ENCODE results near the gene SAMD5.
"Not testable (repeated sequence)": the region's sequence is repeated elsewhere in the genome, so short reads cannot be mapped to it uniquely, and the experiment has no call there.

The SAMD5 gene

DNA sequence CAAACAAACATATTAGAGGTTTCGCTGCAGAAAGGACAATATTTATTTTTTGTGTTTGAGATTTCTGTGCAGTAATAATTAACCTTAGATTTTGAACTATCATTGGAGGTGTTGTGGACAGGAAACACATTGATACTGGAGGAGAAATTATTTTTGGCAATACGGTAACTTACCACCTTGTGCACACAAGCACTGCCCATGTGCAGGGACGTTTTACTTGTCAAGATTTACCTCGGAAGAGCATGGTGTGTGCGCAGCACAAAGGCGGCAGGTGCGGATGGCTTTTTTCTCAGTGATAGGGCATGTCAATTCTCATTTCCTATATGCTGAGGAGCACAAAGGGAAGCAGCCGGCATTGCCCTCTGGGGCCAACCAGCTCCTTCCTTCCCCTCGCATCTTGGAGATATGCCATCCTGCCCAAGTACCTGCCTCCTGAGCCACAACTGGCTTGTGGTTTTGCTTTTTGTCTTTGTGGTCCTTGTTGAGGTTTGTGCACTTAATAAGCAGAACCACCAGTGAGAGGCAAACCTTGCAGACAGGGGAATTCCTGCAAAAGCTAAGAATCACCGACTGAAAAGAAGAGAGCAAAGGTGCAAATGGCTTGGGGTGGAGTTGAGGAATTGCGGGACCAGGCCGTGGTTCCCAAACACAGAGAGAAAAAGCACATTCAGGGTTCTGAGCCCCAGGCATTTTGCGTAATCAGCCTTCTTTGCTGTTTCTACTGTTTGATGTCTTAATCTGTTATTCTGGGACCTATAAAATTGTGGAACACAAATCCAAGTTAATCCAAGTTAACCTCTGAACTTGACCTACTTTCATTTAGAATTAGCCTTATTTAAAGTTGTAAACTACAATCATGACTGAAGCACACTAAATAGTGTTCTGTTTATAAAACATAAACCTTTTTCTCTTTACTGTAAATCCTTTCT lies 21.9 kb downstream of the SAMD5 start:
- peak; percentile 5 for DNase-seq

GRCh38 chr6:147531321-147531720 lies 22.8 kb downstream of the SAMD5 start:
- DNase-seq: no peak

DNA sequence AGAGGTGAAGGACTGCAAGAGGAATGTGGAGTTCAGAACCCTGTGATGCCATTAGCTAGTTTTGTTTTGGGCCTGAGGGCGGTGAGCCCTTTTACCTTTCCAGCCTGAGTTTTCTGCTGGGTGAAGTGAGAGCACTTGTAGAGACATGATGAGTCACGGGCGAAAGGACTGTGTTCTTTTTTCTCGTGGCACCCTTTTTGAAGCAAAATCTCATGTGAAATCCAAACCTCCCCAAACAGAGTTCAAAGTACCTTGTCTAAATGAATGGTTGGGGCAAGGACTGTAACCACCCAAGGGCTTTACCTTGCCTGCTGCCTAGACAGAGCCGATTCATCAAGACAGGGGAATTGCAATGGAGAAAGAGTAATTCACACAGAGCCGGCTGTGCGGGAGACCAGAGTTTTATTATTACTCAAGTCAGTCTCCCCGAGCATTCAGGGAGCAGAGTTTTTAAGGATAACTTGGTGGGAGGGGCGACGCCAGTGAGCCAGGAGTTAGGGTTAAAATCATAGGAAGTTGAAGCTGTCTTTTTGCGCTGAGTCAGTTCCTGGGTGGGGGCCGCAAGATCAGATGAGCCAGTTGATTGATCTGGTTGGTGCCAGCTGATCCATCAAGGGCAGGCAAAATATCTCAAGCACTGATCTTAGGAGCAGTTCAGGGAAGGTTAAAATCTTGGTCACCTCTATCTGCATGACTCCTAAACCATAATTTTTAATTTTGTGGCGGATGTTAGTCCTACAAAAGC lies 25.8 kb downstream of the SAMD5 start:
- no peak for DNase-seq

DNA sequence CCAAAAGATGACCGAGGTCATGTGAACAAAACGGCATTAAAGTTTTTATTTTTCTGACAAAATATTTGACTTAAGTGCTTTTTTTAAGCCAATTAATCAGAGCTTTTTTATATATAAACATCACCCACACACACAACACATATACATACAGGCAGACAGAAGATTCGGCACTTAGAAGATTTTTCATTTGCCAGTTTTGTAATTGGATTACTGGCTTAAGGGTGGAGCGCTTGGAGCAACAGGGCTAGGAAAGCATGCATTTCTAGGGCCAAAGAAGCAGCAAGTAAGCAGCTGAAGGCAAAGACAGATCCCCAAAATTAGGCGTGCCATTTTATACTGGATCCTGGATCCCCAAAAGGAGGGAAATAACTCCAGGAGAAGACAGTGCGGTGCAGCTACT lies 30.3 kb downstream of the SAMD5 start:
- no peak for DNase-seq

DNA sequence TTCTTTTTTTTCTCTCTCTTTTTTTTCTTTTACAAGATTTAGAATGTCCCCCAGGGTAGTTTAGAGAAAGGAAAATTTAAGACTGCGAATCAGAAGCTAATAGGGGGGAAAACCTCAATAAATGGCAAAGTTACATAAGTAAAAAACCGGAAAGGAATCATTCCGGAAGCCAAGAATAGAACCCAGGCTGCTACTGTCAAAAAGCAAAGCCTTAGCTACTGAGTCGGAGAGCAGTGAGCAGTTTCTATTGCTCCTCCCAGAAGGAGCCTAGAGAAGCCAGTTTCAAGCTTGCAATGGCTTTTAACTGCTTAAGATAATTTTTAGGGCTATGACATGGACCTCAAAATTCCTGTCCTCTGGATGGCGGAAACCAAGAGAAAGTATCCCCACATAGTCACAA lies 31.6 kb downstream of the SAMD5 start:
- DNase-seq: no peak

- DNase-seq: not testable (repeated sequence)
Measured at GRCh38 chr6:147542436-147542835, 33.9 kb downstream of the SAMD5 start.

DNA sequence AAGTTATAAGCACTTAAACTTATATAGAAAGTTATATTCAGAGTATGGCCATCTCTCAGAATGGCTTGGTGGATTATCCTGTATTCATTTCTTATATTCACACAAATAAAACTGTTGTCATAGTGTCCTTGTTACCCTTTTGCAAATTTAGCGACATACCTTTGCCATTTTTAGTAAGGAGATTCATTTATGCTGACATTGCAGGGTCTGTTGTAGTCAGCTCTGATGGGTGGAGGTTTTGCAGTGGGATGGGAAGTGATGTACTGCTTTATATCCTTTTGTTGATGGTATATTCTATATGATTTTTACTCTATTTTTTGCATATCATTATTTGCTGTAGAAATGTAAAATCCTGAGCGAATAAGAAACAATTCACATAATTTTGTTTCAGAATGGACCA lies 35.9 kb downstream of the SAMD5 start:
- DNase-seq: no peak

DNA sequence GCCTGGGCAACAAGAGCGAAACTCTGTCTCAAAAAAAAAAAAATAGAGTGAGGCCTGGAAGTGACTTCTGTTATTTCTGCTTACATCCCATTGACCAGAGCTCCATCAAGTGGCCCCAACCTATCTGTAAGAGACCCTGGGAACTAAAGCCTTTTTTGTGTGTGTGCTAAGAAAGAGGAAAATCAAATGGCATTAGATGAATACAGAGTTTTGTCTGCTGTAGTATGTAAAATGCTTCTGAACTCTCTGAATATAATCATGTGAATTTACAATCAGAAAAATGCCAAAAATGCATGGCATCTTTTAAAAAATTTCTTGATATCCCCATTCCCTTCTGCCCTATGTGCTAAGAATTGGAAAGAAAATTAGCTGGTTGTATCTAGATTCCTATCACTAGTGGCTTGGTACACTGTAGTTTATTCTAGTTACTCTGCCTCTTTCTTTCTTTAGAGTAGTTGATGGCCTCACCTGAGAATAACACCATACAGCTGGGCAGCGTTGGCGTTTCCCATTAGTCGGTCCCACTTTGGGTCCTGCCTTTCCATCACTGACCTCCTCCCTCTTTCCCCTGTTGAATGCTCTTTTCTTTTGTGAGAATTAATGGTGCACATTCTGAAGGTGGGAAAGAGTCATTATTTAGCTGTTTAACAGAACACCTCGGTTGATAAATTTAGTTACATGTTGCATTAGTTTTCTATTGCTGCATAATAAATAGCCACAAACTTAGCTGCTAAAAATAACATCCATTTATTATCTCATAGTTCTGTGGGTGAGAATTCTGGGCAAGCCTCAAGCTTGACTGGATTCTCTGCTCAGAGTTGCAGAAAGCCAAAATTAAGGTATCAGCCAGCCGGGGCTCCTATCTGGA lies 38.2 kb downstream of the SAMD5 start:
- DNase-seq: no peak

DNA sequence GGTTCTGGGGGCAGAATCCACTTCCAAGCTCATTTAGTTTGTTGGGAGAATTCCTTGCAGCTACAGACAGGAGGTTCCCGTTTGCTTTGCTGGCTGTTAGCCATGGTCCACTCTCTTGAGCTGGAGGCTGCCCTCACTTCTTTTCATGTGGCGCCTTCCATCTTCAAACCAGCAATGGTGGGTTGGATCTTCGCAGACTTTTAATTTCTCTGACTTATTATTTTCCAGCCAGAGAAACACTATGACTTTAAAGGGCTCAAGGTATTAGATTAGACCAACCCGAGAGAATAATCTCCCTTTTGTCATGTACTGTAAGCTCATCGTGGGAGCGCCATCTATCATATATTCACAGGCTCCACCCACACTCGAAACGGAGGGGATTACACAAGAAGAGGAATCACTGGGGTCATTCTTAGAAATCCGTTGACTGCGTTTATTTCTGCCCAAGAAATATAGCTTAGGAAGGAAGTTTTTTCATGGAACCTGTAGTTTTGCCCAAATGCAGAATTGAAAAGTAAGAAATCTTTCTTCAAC lies 38.9 kb downstream of the SAMD5 start:
- no peak for DNase-seq

- no peak for DNase-seq
Measured at GRCh38 chr6:147548921-147549475, 40.5 kb downstream of the SAMD5 start.

DNA sequence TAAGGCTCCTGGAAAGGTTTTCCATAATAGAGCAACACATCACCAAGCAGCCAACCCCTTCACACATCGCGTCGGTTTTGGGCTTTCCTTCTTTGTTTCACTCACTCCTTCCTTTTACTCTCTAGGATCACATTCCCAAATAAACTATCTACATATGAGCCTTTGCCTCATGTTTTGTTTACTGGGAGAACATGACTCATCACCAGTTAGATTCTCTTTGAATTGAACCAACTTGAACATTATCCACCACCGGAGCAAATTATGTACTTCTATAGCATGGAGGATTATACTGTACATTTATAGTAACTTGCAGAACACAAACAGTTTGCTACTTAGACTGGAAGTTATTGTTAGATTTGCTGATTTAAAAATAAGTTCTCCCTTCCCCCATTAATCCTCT lies 41.0 kb downstream of the SAMD5 start:
- DNase-seq: no peak

GRCh38 chr6:147551976-147552375 lies 43.5 kb downstream of the SAMD5 start:
- DNase-seq: no peak

DNA sequence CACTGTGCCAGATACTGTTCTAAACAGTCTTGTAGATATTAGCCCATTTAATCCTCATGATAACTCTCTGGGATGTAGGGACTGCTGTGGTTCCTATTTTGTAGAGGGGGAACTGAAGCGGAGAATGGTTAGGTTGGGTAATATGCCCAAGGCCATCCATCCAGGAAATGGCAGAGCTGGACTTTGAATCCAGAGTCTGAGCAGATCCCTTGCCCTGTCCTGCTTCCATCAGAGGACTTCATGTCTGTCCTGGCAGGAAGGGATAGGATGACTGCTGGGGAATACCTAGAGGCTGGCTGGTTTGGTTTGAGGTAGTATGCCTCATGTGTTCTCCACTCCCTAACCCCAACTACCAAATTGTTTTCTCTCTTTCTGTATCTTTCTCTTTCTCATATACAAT lies 44.6 kb downstream of the SAMD5 start:
- no peak for DNase-seq

- no peak for DNase-seq
Measured at GRCh38 chr6:147554281-147554680, 45.8 kb downstream of the SAMD5 start.

GRCh38 chr6:147559006-147559405 lies 50.5 kb downstream of the SAMD5 start:
- no peak for DNase-seq

DNA sequence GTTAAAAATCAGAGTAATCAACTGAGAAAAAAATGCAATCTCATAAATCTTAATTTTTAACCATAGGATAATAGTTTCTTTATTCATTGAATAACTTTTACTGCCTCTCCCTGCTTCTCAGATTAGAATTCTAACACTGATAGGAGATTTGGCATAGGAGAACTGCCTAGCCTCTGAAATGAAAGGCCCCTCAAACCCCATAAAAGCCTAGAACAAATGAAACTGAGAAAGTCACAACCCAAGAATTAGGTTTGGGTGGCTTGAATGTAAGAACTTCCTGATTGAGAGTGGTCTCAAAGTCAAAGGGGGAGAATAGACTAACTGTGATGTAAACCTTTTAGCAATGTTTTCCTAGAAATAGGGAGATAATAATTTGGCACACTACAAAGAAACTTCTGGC lies 52.2 kb downstream of the SAMD5 start:
- no peak for DNase-seq

- DNase-seq: no peak
Measured at GRCh38 chr6:147561726-147562125, 53.2 kb downstream of the SAMD5 start.

- DNase-seq: no peak
Measured at GRCh38 chr6:147563472-147563871, 55.0 kb downstream of the SAMD5 start.

- DNase-seq: no peak
Measured at GRCh38 chr6:147564556-147564955, 56.1 kb downstream of the SAMD5 start.

- DNase-seq: no peak
Measured at GRCh38 chr6:147566244-147566898, 57.9 kb downstream of the SAMD5 start.

DNA sequence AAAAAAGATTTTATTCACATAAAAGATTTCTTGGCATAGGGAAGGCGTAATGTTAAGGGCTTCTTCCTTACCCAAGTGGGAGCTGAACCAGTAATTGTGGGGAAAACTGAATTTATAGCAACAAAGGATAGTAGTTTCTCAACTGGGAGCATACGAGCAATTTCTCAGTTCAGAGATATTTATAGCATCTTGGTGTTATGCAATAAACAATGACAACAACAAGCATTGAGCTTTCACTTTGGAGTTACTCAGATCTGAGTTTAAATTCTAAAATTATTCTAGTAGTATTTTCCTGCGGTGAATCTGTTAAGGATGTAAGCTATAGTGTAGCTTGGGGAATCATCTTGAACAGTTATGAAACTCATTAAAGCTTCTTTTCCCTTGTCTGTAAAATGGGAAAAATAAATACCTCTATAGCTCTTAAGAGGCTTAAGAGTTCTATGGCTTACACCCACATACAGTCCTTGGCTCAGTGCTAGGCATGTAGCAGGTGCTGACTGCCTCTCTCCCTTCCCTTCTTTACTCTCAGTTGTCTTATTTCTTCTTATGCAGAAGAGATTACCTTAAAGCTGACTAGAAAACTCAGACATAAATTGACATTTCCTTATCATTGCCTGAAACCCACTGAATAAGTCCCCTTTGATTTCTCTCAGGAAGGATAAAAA lies 58.8 kb downstream of the SAMD5 start:
- no peak for DNase-seq
